K562 (cell line): ENCODE data around the gene XRCC5. TPM values are rescaled to one million over a fixed set of nuclear protein-coding genes. Genes with fewer than 3 reads are reported as not detected.

ENCODE experiments used
- ARNT ChIP-seq, 2 experiments: fragments of 450-650 bp; IDR thresholded peaks; 2 replicates each; pipeline ENCODE4 v1.6.1; 2016; ENCODE audit warnings: mild to moderate bottlenecking in 1 of 2
- BDP1 ChIP-seq: IDR thresholded peaks from 3 replicates; pipeline ENCODE4 v1.6.1; 2011; ENCODE audit not compliant: insufficient read length, insufficient read depth
- BRD9 ChIP-seq: fragments of 450-650 bp; IDR thresholded peaks from 2 replicates; pipeline ENCODE4 v1.6.1; 2018; ENCODE audit warnings: low read depth; ENCODE audit not compliant: partially characterized antibody
- CBX2 ChIP-seq: fragments of 200-600 bp; sonication (generic); IDR thresholded peaks from one replicate; pipeline ENCODE4 v1.6.1; 2012; ENCODE audit warnings: mild to moderate bottlenecking, low read length, inconsistent platforms; ENCODE audit not compliant: insufficient read depth, poor library complexity, severe bottlenecking
- HMG20B ChIP-seq: fragments of 250-450 bp; sonication (Bioruptor Pico); IDR thresholded peaks from 2 replicates; pipeline ENCODE4 v1.5.0; 2021; ENCODE audit warnings: mild to moderate bottlenecking
- KDM4B ChIP-seq, 2 experiments: fragments of 450-650 bp in 1 of 2; sonication (generic) in 1 of 2; IDR thresholded peaks; 2 replicates each; pipeline ENCODE4 v1.6.1; 2016 to 2017; ENCODE audit warnings: borderline replicate concordance in 2 of 2, antibody characterized with exemption in 1 of 2, low read depth in 1 of 2, mild to moderate bottlenecking in 1 of 2
- MIER1 ChIP-seq: fragments of 450-650 bp; IDR thresholded peaks from 2 replicates; pipeline ENCODE4 v1.6.1; 2016; ENCODE audit warnings: antibody characterized with exemption, mild to moderate bottlenecking, low read depth
- MLLT1 ChIP-seq, 2 experiments: fragments of 450-650 bp; IDR thresholded peaks; 2 replicates each; pipeline ENCODE4 v1.6.1; 2016
- MYC ChIP-seq, 2 experiments: fragments of 250-450 bp in 1 of 2; sonication (Bioruptor Pico) in 1 of 2; IDR thresholded peaks; 2 replicates each; pipeline versions ENCODE4 v1.5.1 to v1.6.1; 2012 to 2021; ENCODE audit warnings: low read depth in 2 of 2, borderline replicate concordance in 1 of 2, improper control_type of control experiment in 1 of 2, low read length in 1 of 2, mild to moderate bottlenecking in 1 of 2, moderate library complexity in 1 of 2
- NCOA2 ChIP-seq, 2 experiments: fragments of 450-650 bp; IDR thresholded peaks; 2 replicates each; pipeline ENCODE4 v1.6.1; 2018; ENCODE audit warnings: mild to moderate bottlenecking in 2 of 2, moderate library complexity in 1 of 2; ENCODE audit not compliant: partially characterized antibody in 2 of 2
- NFE2L1 ChIP-seq: fragments of 450-650 bp; IDR thresholded peaks from 2 replicates; pipeline ENCODE4 v1.6.1; 2016; ENCODE audit warnings: missing genetic modification characterization, low read depth, mild to moderate bottlenecking, missing compliant biosample characterization, moderate library complexity, borderline replicate concordance
- NFRKB ChIP-seq: fragments of 450-650 bp; IDR thresholded peaks from 2 replicates; pipeline ENCODE4 v1.6.1; 2016; ENCODE audit warnings: low read depth
- NR2F6 ChIP-seq: fragments of 450-650 bp; formaldehyde crosslinking; IDR thresholded peaks from 2 replicates; pipeline ENCODE4 v1.4.0; 2020; ENCODE audit warnings: mild to moderate bottlenecking
- POU5F1 ChIP-seq: fragments of 150-350 bp; IDR thresholded peaks from 2 replicates; pipeline ENCODE4 v1.6.1; 2014; ENCODE audit warnings: borderline replicate concordance, low read length, low read depth, mild to moderate bottlenecking; ENCODE audit not compliant: partially characterized antibody
- RBM14 ChIP-seq: fragments of 200-400 bp; formaldehyde crosslinking; IDR thresholded peaks from 2 replicates; pipeline ENCODE4 v1.6.1; 2018; ENCODE audit warnings: low read depth, mild to moderate bottlenecking, low read length, moderate library complexity, borderline replicate concordance; ENCODE audit not compliant: insufficient read depth
- RBM15 ChIP-seq: fragments of 200-400 bp; formaldehyde crosslinking; IDR thresholded peaks from 2 replicates; pipeline ENCODE4 v1.6.1; 2018; ENCODE audit warnings: mild to moderate bottlenecking, low read length, moderate library complexity; ENCODE audit not compliant: insufficient read depth
- TBP ChIP-seq: optimal IDR thresholded peaks from 2 replicates; pipeline ENCODE3; 2011; ENCODE audit warnings: low read depth, low read length, improper control_type of control experiment
- ZBTB9 ChIP-seq: fragments of 450-650 bp; formaldehyde crosslinking; IDR thresholded peaks from 2 replicates; pipeline ENCODE4 v1.4.0; 2020; ENCODE audit warnings: mild to moderate bottlenecking, moderate library complexity
- ZC3H11A ChIP-seq: IDR thresholded peaks from 2 replicates; pipeline ENCODE4 v1.6.1; 2012; ENCODE audit warnings: low read depth, low read length, improper control_type of control experiment
- ZNF449 ChIP-seq: fragments of 250-450 bp; sonication (Bioruptor Pico); IDR thresholded peaks from 2 replicates; pipeline ENCODE4 v1.8.0; 2022; ENCODE audit warnings: moderate library complexity, mild to moderate bottlenecking, inconsistent platforms
- ZNF512 ChIP-seq: IDR thresholded peaks from 2 replicates; pipeline ENCODE4 v1.6.1; 2016; ENCODE audit warnings: missing genetic modification characterization, missing compliant biosample characterization
- polyA plus RNA-seq, 8 experiments: library from polyadenylated mRNA; depleted of rRNA in 4 of 8; stranded (reverse) in 5 of 8; unstranded in 3 of 8; fragments of >200 nt; fragmentation: Nextera tagmentation in 2 of 8; fragmentation: Illumina TruSeq in 1 of 8; extraction: Ambion mirVana in 2 of 8; extraction: Trizol in 1 of 8; gene quantifications; 2 replicates each; pipeline versions ENCODE4 v1.2.1 to v1.2.3, GENCODE V29; 2011 to 2014; ENCODE audit warnings: inconsistent platforms in 1 of 8, missing spikeins in 1 of 8
- total RNA-seq, 7 experiments: library from RNA; depleted of rRNA in 6 of 7; stranded (reverse); fragments of >200 nt in 6 of 7; fragmentation: Illumina TruSeq in 2 of 7; extraction: Trizol in 2 of 7; gene quantifications; 2 replicates each; pipeline versions ENCODE4 v1.2.1 to v1.2.3, GENCODE V29; 2011 to 2021; ENCODE audit warnings: low replicate concordance in 1 of 7

The XRCC5 gene
- total and polyA plus RNA-seq, 9 of the 15 experiments (the other 6 are each of a cell fraction or from before 2014, with no cell fraction given): 168 to 551 (median 297) TPM

GRCh38 chr2:216108310-216108966 lies 710 bp upstream of the XRCC5 start (continued):
- TF ChIP-seq POU5F1: no peak
- no peak for TF ChIP-seq BDP1
- no peak for TF ChIP-seq RBM14
- peak; percentile 28 for TF ChIP-seq TBP
- peak; percentile 85; the same call in 1 of the 2 replicates for TF ChIP-seq ZNF512 (tag)
- TF ChIP-seq HMG20B (CRISPR knock-in tag): no peak
- TF ChIP-seq ZNF449 (CRISPR knock-in tag): no peak
- peak in 1 of 2 experiments; percentile 37; a peak in 1 of 4 replicates for TF ChIP-seq ARNT (IDR thresholded peaks at IDR 0.05)
- TF ChIP-seq CBX2: no peak
- TF ChIP-seq NCOA2 (IDR thresholded peaks at IDR 0.05; ENCODE audit: partially characterized antibody in 2 of 2): no peak
- TF ChIP-seq ZC3H11A: no peak
- TF ChIP-seq MLLT1 (IDR thresholded peaks at IDR 0.05): 0 out of 4 replicates have a peak, but pooled peaks of 1 of the 2 experiments have one; percentile 14
- no peak for TF ChIP-seq KDM4B (IDR thresholded peaks at IDR 0.05; ENCODE audit: borderline replicate concordance in 2 of 2, low read depth in 1 of 2)
- no peak for TF ChIP-seq MYC (IDR thresholded peaks at IDR 0.05; ENCODE audit: low read depth, low read length)
- TF ChIP-seq MYC (CRISPR knock-in tag; IDR thresholded peaks at IDR 0.05; ENCODE audit: borderline replicate concordance, low read depth): no peak
- TF ChIP-seq BRD9: peak; percentile 28
- no peak for TF ChIP-seq NR2F6
- TF ChIP-seq MIER1: no peak
- TF ChIP-seq ZBTB9 (CRISPR knock-in tag): no peak
- TF ChIP-seq NFE2L1 (tag): no peak
- no peak for TF ChIP-seq RBM15
- TF ChIP-seq NFRKB: 0 out of 2 replicates have a peak, but pooled peaks have one; percentile 6
